ENCODE measurements around the gene DLGAP1.

DNA sequence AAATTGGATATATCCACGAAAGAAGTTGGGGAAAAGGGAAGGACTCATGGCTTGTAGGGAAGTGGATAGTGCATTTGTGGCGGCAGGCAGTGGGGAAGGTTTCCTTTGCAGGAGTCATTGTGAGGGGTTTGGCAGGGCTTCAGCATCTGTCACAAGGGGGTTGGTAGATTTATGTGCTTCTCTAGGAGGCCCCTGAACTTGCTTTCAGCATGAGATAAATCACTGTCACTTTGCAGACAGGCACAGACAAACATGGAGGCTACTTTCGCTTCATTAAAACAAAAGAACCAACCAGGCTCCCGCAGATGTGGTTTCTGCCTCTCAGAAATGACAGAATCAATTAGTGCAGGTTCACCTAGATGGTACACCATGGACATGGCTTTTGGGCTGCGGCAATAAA is 664.4 kb downstream of the DLGAP1 start:
- TF ChIP-seq, protein P1, sequence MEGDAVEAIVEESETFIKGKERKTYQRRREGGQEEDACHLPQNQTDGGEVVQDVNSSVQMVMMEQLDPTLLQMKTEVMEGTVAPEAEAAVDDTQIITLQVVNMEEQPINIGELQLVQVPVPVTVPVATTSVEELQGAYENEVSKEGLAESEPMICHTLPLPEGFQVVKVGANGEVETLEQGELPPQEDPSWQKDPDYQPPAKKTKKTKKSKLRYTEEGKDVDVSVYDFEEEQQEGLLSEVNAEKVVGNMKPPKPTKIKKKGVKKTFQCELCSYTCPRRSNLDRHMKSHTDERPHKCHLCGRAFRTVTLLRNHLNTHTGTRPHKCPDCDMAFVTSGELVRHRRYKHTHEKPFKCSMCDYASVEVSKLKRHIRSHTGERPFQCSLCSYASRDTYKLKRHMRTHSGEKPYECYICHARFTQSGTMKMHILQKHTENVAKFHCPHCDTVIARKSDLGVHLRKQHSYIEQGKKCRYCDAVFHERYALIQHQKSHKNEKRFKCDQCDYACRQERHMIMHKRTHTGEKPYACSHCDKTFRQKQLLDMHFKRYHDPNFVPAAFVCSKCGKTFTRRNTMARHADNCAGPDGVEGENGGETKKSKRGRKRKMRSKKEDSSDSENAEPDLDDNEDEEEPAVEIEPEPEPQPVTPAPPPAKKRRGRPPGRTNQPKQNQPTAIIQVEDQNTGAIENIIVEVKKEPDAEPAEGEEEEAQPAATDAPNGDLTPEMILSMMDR (IDR thresholded peaks at IDR 0.05) = no peak
- TF ChIP-seq POLR2A (IDR thresholded peaks at IDR 0.05) = no peak

All from testis (tissue), 2 donors.